ENCODE data around the gene CDC42SE2. TPM values are rescaled to one million over a fixed set of nuclear protein-coding genes. Genes with fewer than 3 reads are reported as not detected.
A peak's percentile ranks its signal among the peaks of the same experiment; 100 is the strongest.

CDC42SE2 gene
- total and polyA plus RNA-seq, 2 of the 4 experiments (the other 2 are of a cell fraction) = 12.5 to 19.4 TPM

GRCh38 chr5:131224387-131225201, 39.3 kb upstream of the CDC42SE2 start:
- no peak for TF ChIP-seq MXI1 (IDR thresholded peaks at IDR 0.05; ENCODE audit: borderline replicate concordance, low read depth, low read length)
- no peak for TF ChIP-seq USF2 (IDR thresholded peaks at IDR 0.05; ENCODE audit: low read depth, low read length)
- TF ChIP-seq MAZ (IDR thresholded peaks at IDR 0.05; ENCODE audit: borderline replicate concordance, low read depth, low read length) = no peak
- no peak for TF ChIP-seq SMC3 (IDR thresholded peaks at IDR 0.05; ENCODE audit: low read depth, low read length)
- no peak for TF ChIP-seq CHD1 (IDR thresholded peaks at IDR 0.05; ENCODE audit: low read depth, low read length)
- TF ChIP-seq NFE2L2 (IDR thresholded peaks at IDR 0.05; ENCODE audit: low read depth, low read length) = no peak
- TF ChIP-seq RCOR1 (IDR thresholded peaks at IDR 0.05; ENCODE audit: insufficient replicate concordance, low read length) = no peak
- no peak for TF ChIP-seq RAD21 (IDR thresholded peaks at IDR 0.05; ENCODE audit: low read length)
- Histone ChIP-seq H3K4ac (ENCODE audit: low read depth, low read length) (no peak overlapping the region; the same call in 1 of the 2 replicates), H3K56ac (ENCODE audit: extremely low read depth, insufficient read depth, low read length) (no peak overlapping the region), H3K36me3 (ENCODE audit: control insufficient read depth, insufficient read depth, low read length) (no peaks in the 10 kb centered on the region), H4K5ac (ENCODE audit: low read depth, low read length) (no peak overlapping the region), H3K23ac (ENCODE audit: low read depth, low read length) (no peak overlapping the region), H3K4me1 (ENCODE audit: control insufficient read depth, insufficient read depth, low read length) (peaks cover 7% of the 10 kb centered on the region), H3K14ac (replicated peaks; ENCODE audit: low read depth, low read length) (no peak overlapping the region), H4K20me1 (ENCODE audit: insufficient read depth, low read length) (no peaks in the 10 kb centered on the region), H3K9me1 (ENCODE audit: insufficient read depth, low read length) (0 out of 2 replicates have a peak, but pooled peaks cover 2% of the 10 kb centered on the region), H4K8ac (ENCODE audit: low read depth in 2 of 2, low read length in 2 of 2) (no peak overlapping the region), H3K27me3 (ENCODE audit: control insufficient read depth, insufficient read depth, low read length) (no peaks in the 10 kb centered on the region), H2BK20ac (ENCODE audit: low read depth, low read length) (no peak overlapping the region), H3K9me3 (ENCODE audit: control insufficient read depth, insufficient read depth, low read length) (no peaks in the 10 kb centered on the region), H2BK5ac (ENCODE audit: low read depth, low read length, poor library complexity, severe bottlenecking) (no peak overlapping the region), H3K27ac (ENCODE audit: insufficient read depth, low read length) (no peak overlapping the region), H4K91ac (ENCODE audit: insufficient read depth, low read depth, low read length) (no peak overlapping the region), H3K4me3 (ENCODE audit: insufficient read depth, low read depth, low read length) (no peak overlapping the region), H2AFZ (replicated peaks; ENCODE audit: low read length, poor library complexity) (peak overlapping the region; percentile 26), H3K79me1 (ENCODE audit: low read depth in 1 of 2, low read length in 2 of 2) (no peaks in the 10 kb centered on the region), H2AK9ac (replicated peaks; ENCODE audit: low read depth, low read length, poor library complexity) (no peak overlapping the region), H3K18ac (ENCODE audit: low read depth, low read length) (no peak overlapping the region), H2BK120ac (ENCODE audit: low read depth, low read length) (no peak overlapping the region), H2AK5ac (ENCODE audit: low read depth, low read length) (no peak overlapping the region), H3K4me2 (ENCODE audit: low read depth, low read length) (no peak overlapping the region), H3K9ac (ENCODE audit: low read depth, low read length) (no peak overlapping the region), H2BK15ac (ENCODE audit: low read depth, low read length) (no peak overlapping the region)
- ChIA-PET CTCF (no interaction called here), POLR2A (ENCODE audit: unreplicated experiment) (no interaction called here)
- BruUV-seq (replicated peaks) = no TSS peak
- DNase-seq (no peak), ATAC-seq (ENCODE audit: low read depth) (no peak)
- dilution Hi-C loops (cut with HindIII; ENCODE audit: low sequenced_read_pairs, unreplicated experiment) (no loop called here), intact Hi-C loops (cut with micrococcal nuclease) (no loop called here), in situ Hi-C loops (cut with MboI; ENCODE audit: low sequenced_read_pairs) (no loop called here)
- WGBS, 2 experiments (ENCODE audit: extremely low coverage in 2 of 2, insufficient read length in 1 of 2) = 100% methylated on average over 2 of the region's 6 CpGs; no CpG with 5 or more reads in 1 of the 2 experiments
